H1 (cell line): Measurements from ENCODE around the gene NAAA. TPM values are rescaled to one million over a fixed set of nuclear protein-coding genes. Genes with fewer than 3 reads are reported as not detected.

Source experiments
- CTCF ChIA-PET: fragments of 300-600 bp; sonication (Branson Sonifier 250); formaldehyde crosslinking; loops from one replicate; lab custom pipeline; 2021; ENCODE audit not compliant: partially characterized antibody; lab: Charles Lee
- POLR2A ChIA-PET: fragments of 300-600 bp; sonication (Branson Sonifier 250); formaldehyde crosslinking; loops from one replicate; lab custom pipeline; 2021; ENCODE audit warnings: inconsistent platforms; ENCODE audit not compliant: partially characterized antibody; lab: Charles Lee
- DNase-seq, 2 experiments: peaks; one replicate each; pipeline versions ENCODE4 v3.0.0 to v3.0.0-alpha.2; 2010 to 2022; ENCODE audit warnings: low spot score in 2 of 2, low read depth in 1 of 2, mixed read lengths in 1 of 2
- FAIRE-seq: peaks from 2 replicates; lab custom pipeline; 2011; peaks lifted over from hg19 to GRCh38; lab: Jason Lieb, UNC
- H2AFZ ChIP-seq: 2 replicates; pipeline ENCODE4 v1.8.1; 2012; ENCODE audit warnings: low read length, inconsistent platforms
- H2AK5ac ChIP-seq: 2 replicates; pipeline ENCODE4 v1.6.1; 2013; ENCODE audit warnings: low read depth, low read length
- H2BK120ac ChIP-seq: replicated peaks from 2 replicates; pipeline ENCODE3; 2013; ENCODE audit warnings: low read depth, low read length, inconsistent platforms
- H2BK12ac ChIP-seq: 2 replicates; pipeline ENCODE4 v1.6.1; 2013; ENCODE audit warnings: low read depth, low read length
- H2BK15ac ChIP-seq: 2 replicates; pipeline ENCODE4 v1.6.1; 2013; ENCODE audit warnings: low read length
- H2BK20ac ChIP-seq: 2 replicates; pipeline ENCODE4 v1.6.1; 2013; ENCODE audit warnings: low read length
- H2BK5ac ChIP-seq: 2 replicates; pipeline ENCODE4 v1.6.1; 2013; ENCODE audit warnings: low read depth, low read length
- H3K14ac ChIP-seq: 2 replicates; pipeline ENCODE4 v1.6.1; 2013; ENCODE audit warnings: inconsistent platforms; ENCODE audit not compliant: insufficient read length
- H3K18ac ChIP-seq: 2 replicates; pipeline ENCODE4 v1.6.1; 2013; ENCODE audit warnings: low read length; ENCODE audit errors: extremely low read depth
- H3K23ac ChIP-seq: 2 replicates; pipeline ENCODE4 v1.6.1; 2013; ENCODE audit warnings: inconsistent platforms; ENCODE audit not compliant: insufficient read length
- H3K23me2 ChIP-seq: 2 replicates; pipeline ENCODE4 v1.6.1; 2013; ENCODE audit warnings: low read depth, low read length
- H3K27ac ChIP-seq: 2 replicates; pipeline ENCODE4 v1.6.1; 2011; ENCODE audit warnings: low read depth, low read length, inconsistent platforms
- H3K27me3 ChIP-seq, 4 experiments: replicated peaks in 1 of 4; 1 replicate in 1 of 4; 2 replicates in 3 of 4; pipeline versions ENCODE4 v1.6.1 to v1.8.1; 2011 to 2013; ENCODE audit warnings: low read length in 3 of 4, mild to moderate bottlenecking in 3 of 4, inconsistent platforms in 2 of 4, mixed read lengths in 2 of 4, moderate library complexity in 1 of 4; ENCODE audit not compliant: control insufficient read depth in 3 of 4, insufficient read depth in 3 of 4; ENCODE audit errors: extremely low read depth in 1 of 4
- H3K36me3 ChIP-seq, 4 experiments: 2 replicates each; pipeline versions ENCODE4 v1.6.1 to v1.8.1; 2011 to 2013; ENCODE audit warnings: mild to moderate bottlenecking in 4 of 4, low read length in 3 of 4, moderate library complexity in 2 of 4, control low read depth in 1 of 4, inconsistent platforms in 1 of 4; ENCODE audit not compliant: insufficient read depth in 4 of 4, control insufficient read depth in 2 of 4
- H3K4ac ChIP-seq: replicated peaks from 2 replicates; pipeline ENCODE3; 2013; ENCODE audit warnings: low read length, low read depth, mixed read lengths, inconsistent platforms; ENCODE audit not compliant: insufficient read length
- H3K4me1 ChIP-seq, 4 experiments: replicated peaks in 1 of 4; 1 replicate in 1 of 4; 2 replicates in 3 of 4; pipeline versions ENCODE4 v1.6.1 to v1.8.1; 2011 to 2013; ENCODE audit warnings: low read length in 3 of 4, inconsistent platforms in 2 of 4, mixed read lengths in 1 of 4; ENCODE audit not compliant: insufficient read depth in 4 of 4, control insufficient read depth in 3 of 4
- H3K4me2 ChIP-seq, 2 experiments: 2 replicates each; pipeline versions ENCODE4 v1.6.1 to v1.8.1; 2011 to 2013; ENCODE audit warnings: low read depth in 2 of 2, low read length in 2 of 2, control low read depth in 1 of 2, inconsistent platforms in 1 of 2, mild to moderate bottlenecking in 1 of 2; ENCODE audit not compliant: insufficient read depth in 1 of 2
- H3K4me3 ChIP-seq, 4 experiments: fragments of 200-600, 300-600 bp in 1 of 4; sonication (generic), shearing (Covaris generic), sonication (Bioruptor Twin) in 1 of 4; 2 replicates each; pipeline versions ENCODE4 v1.5.1 to v1.8.1; 2011 to 2016; ENCODE audit warnings: low read length in 4 of 4, low read depth in 3 of 4, control low read depth in 2 of 4, inconsistent platforms in 2 of 4, mild to moderate bottlenecking in 2 of 4, mixed read lengths in 1 of 4, moderate library complexity in 1 of 4; ENCODE audit not compliant: insufficient read depth in 2 of 4; ENCODE audit errors: extremely low read depth in 1 of 4
- H3K56ac ChIP-seq: replicated peaks from 2 replicates; pipeline ENCODE3; 2013; ENCODE audit warnings: low read depth, mild to moderate bottlenecking, mixed read lengths, low read length, inconsistent platforms; ENCODE audit not compliant: insufficient read length
- H3K79me1 ChIP-seq: 2 replicates; pipeline ENCODE4 v1.6.1; 2013; ENCODE audit warnings: low read depth, low read length, control low read depth
- H3K79me2 ChIP-seq, 2 experiments: 2 replicates each; pipeline versions ENCODE4 v1.6.1 to v1.8.1; 2012 to 2013; ENCODE audit warnings: low read length in 2 of 2, mild to moderate bottlenecking in 2 of 2, inconsistent platforms in 1 of 2; ENCODE audit not compliant: insufficient read depth in 2 of 2, control insufficient read depth in 1 of 2
- H3K9ac ChIP-seq, 4 experiments: replicated peaks in 1 of 4; 1 replicate in 1 of 4; 2 replicates in 3 of 4; pipeline versions ENCODE4 v1.6.1 to v1.8.1; 2011 to 2013; ENCODE audit warnings: low read depth in 3 of 4, low read length in 3 of 4, control low read depth in 2 of 4, mild to moderate bottlenecking in 2 of 4, moderate library complexity in 2 of 4, inconsistent platforms in 1 of 4; ENCODE audit errors: extremely low read depth in 1 of 4
- H3K9me3 ChIP-seq, 2 experiments: 2 replicates each; pipeline versions ENCODE4 v1.6.1 to v1.8.1; 2012 to 2013; ENCODE audit warnings: mild to moderate bottlenecking in 2 of 2, moderate library complexity in 2 of 2, control low read depth in 1 of 2, inconsistent platforms in 1 of 2, low read depth in 1 of 2, low read length in 1 of 2, mixed read lengths in 1 of 2; ENCODE audit not compliant: insufficient read depth in 2 of 2
- H4K20me1 ChIP-seq, 2 experiments: replicated peaks in 1 of 2; 2 replicates each; pipeline versions ENCODE3 to v1.8.1; 2011 to 2013; ENCODE audit warnings: inconsistent platforms in 2 of 2, low read length in 2 of 2, mild to moderate bottlenecking in 1 of 2; ENCODE audit not compliant: insufficient read depth in 2 of 2, control insufficient read depth in 1 of 2
- H4K5ac ChIP-seq: 2 replicates; pipeline ENCODE4 v1.6.1; 2013; ENCODE audit warnings: low read length, low read depth, mixed read lengths, inconsistent platforms; ENCODE audit not compliant: insufficient read length
- H4K8ac ChIP-seq: 2 replicates; pipeline ENCODE4 v1.8.0; 2013; ENCODE audit warnings: mild to moderate bottlenecking, moderate library complexity, low read length, inconsistent platforms; ENCODE audit not compliant: insufficient read depth; ENCODE audit errors: extremely low read depth
- H4K91ac ChIP-seq: replicated peaks from 2 replicates; pipeline ENCODE3; 2013; ENCODE audit warnings: low read length, mixed read lengths, inconsistent platforms; ENCODE audit not compliant: insufficient read length
- CTCF ChIP-seq, 3 experiments: IDR thresholded peaks; 1 replicate in 2 of 3; 2 replicates in 1 of 3; pipeline versions ENCODE4 v1.5.1 to v1.6.1; 2011; ENCODE audit warnings: low read length in 3 of 3, mild to moderate bottlenecking in 3 of 3, inconsistent platforms in 2 of 3, low read depth in 1 of 3, moderate library complexity in 1 of 3; ENCODE audit not compliant: insufficient read depth in 1 of 3; ENCODE audit errors: control extremely low read depth in 1 of 3
- EGR1 ChIP-seq: IDR thresholded peaks from 2 replicates; pipeline ENCODE4 v1.6.1; 2011; ENCODE audit warnings: low read depth, low read length, borderline replicate concordance
- KDM1A ChIP-seq: fragments of 200-600, 300-600 bp; sonication (generic); IDR thresholded peaks from 2 replicates; pipeline ENCODE4 v1.7.1; 2016; ENCODE audit warnings: mild to moderate bottlenecking, low read length, borderline replicate concordance
- KDM4A ChIP-seq: IDR thresholded peaks from one replicate; pipeline ENCODE4 v1.7.1; 2012; ENCODE audit warnings: low read depth, mild to moderate bottlenecking, moderate library complexity, low read length, inconsistent platforms; ENCODE audit not compliant: severe bottlenecking
- MAX ChIP-seq: IDR thresholded peaks from 2 replicates; pipeline ENCODE4 v1.6.1; 2012; ENCODE audit warnings: inconsistent platforms
- RAD21 ChIP-seq, 2 experiments: IDR thresholded peaks in 1 of 2; conservative IDR thresholded peaks in 1 of 2; 2 replicates each; pipeline ENCODE4 v1.6.1; 2011; ENCODE audit warnings: low read depth in 2 of 2, low read length in 2 of 2, improper control_type of control experiment in 1 of 2, inconsistent platforms in 1 of 2, mild to moderate bottlenecking in 1 of 2, moderate library complexity in 1 of 2
- TAF1 ChIP-seq: IDR thresholded peaks from 2 replicates; pipeline ENCODE4 v1.6.1; 2011; ENCODE audit warnings: mild to moderate bottlenecking, low read depth, low read length
- TEAD4 ChIP-seq: IDR thresholded peaks from 2 replicates; pipeline ENCODE4 v1.6.1; 2012; ENCODE audit warnings: low read depth, low read length, inconsistent platforms, mixed read lengths
- YY1 ChIP-seq: IDR thresholded peaks from 2 replicates; pipeline ENCODE4 v1.6.1; 2011; ENCODE audit warnings: low read depth, mild to moderate bottlenecking, low read length
- WGBS, 2 experiments: shearing (Covaris generic) in 1 of 2; methylation state at CpG; one replicate each; pipeline versions ENCODE4 v1.1.6 to v1.1.7; 2013 to 2015; ENCODE audit warnings: low lambda C conversion rate in 2 of 2, mixed read lengths in 2 of 2, inconsistent platforms in 1 of 2, low coverage in 1 of 2, missing lambda C conversion rate in 1 of 2; ENCODE audit not compliant: insufficient replicate concordance in 2 of 2, insufficient coverage in 1 of 2, insufficient read length in 1 of 2; ENCODE audit errors: extremely low coverage in 1 of 2, missing lambda C conversion rate in 1 of 2; 5-methylcytosine and 5-hydroxymethylcytosine counted together
- polyA plus RNA-seq, 7 experiments: library from polyadenylated mRNA; depleted of rRNA in 3 of 7; stranded (reverse) in 5 of 7; unstranded in 2 of 7; fragments of >200 nt in 5 of 7; fragments of 200-250 nt in 2 of 7; gene quantifications; 1 replicate in 5 of 7; 2 replicates in 1 of 7; 4 replicates in 1 of 7; pipeline versions ENCODE4 v1.2.1 to v1.2.3, GENCODE V29; 2011 to 2013; ENCODE audit warnings: missing spikeins in 2 of 7, mixed read lengths in 2 of 7
- total RNA-seq: library from RNA; stranded (reverse); fragmentation: NEBNext Ultra II Directional; extraction: Animal tissue kit (Norgen Biotek cat#: 25700); gene quantifications from 2 replicates; pipeline ENCODE4 v1.2.1, GENCODE V29; 2021

NAAA gene
- total and polyA plus RNA-seq, 2 of the 8 experiments (the other 6 are each of a cell fraction or from before 2014, with no cell fraction given): 9.4 to 12.5 TPM

- no peak overlapping the region for H3K4me3 ChIP-seq
- no peak overlapping the region for H2BK5ac ChIP-seq
- H4K8ac ChIP-seq: no peak overlapping the region
- no peaks in the 10 kb centered on the region for H3K36me3 ChIP-seq
- H3K4me2 ChIP-seq: no peak overlapping the region
- H3K18ac ChIP-seq: peak overlapping the region; percentile 25; the same call in 1 of the 2 replicates
- WGBS, 2 experiments: 40% methylated on average over 4 of the region's 4 CpGs; no CpG with 5 or more reads in 1 of the 2 experiments
- no peak overlapping the region for H4K91ac ChIP-seq
- H4K5ac ChIP-seq: no peak overlapping the region
- no peak overlapping the region for H2BK15ac ChIP-seq
- TF ChIP-seq KDM4A: no peak
- peak; percentile 91 for TF ChIP-seq TEAD4
- TF ChIP-seq EGR1: no peak
- peak; percentile 60; the same call in 1 of the 2 replicates for TF ChIP-seq KDM1A
- TF ChIP-seq TAF1: no peak
- peak; percentile 69 to 72 for TF ChIP-seq RAD21 (IDR thresholded peaks at IDR 0.05 in 1 of 2, conservative IDR thresholded peaks at IDR 0.05 in 1 of 2; ENCODE audit: low read depth in 2 of 2, low read length in 2 of 2)
- TF ChIP-seq CTCF (IDR thresholded peaks at IDR 0.05; ENCODE audit: control extremely low read depth in 1 of 3, insufficient read depth in 1 of 3, low read depth in 1 of 3, low read length in 3 of 3): peak; percentile 17 to 71 (median 64); a peak in 3 of 4 replicates
- no peak for TF ChIP-seq YY1
- peak; percentile 15; the same call in 1 of the 2 replicates for TF ChIP-seq MAX
- no peak overlapping the region for H3K27ac ChIP-seq
- no peak overlapping the region for H2BK12ac ChIP-seq
- H3K23me2 ChIP-seq: no peaks in the 10 kb centered on the region
- H3K27me3 ChIP-seq: no peaks in the 10 kb centered on the region
- H2AFZ ChIP-seq: no peak overlapping the region; the same call in 1 of the 2 replicates
- H3K14ac ChIP-seq: no peak overlapping the region
- H2AK5ac ChIP-seq: no peak overlapping the region
- ChIA-PET POLR2A (interaction anchor here (0.9 to 1.9 kb wide), 6 partner anchors 13 to 52 kb away, joined by 3 to 9 read pairs (median 4); partner anchors contain the start of gene NAAA), CTCF (interaction anchor here (0.6 to 8.1 kb wide), 40 partner anchors 9 to 473 kb away, joined by 3 to 144 read pairs (median 5); partner anchors contain the start of genes NAAA and PPEF2)
- H3K9me3 ChIP-seq: no peaks in the 10 kb centered on the region
- no peaks in the 10 kb centered on the region for H4K20me1 ChIP-seq
- FAIRE-seq (peak; percentile 78), DNase-seq (no peak)
- no peak overlapping the region for H2BK120ac ChIP-seq
- no peak overlapping the region for H3K56ac ChIP-seq
- H3K79me2 ChIP-seq: no peaks in the 10 kb centered on the region
- H3K9ac ChIP-seq: no peak overlapping the region
- H3K23ac ChIP-seq: no peak overlapping the region
- no peak overlapping the region for H3K4ac ChIP-seq
- H3K4me1 ChIP-seq: no peaks in the 10 kb centered on the region
- H3K79me1 ChIP-seq: no peaks in the 10 kb centered on the region
- no peak overlapping the region for H2BK20ac ChIP-seq
Measured at GRCh38 chr4:75895744-75896314, 45.0 kb downstream of the NAAA start.
